GM18511 (cell line): Measurements from ENCODE around the gene DCTN3.
"Not testable (repeated sequence)": the region's sequence is repeated elsewhere in the genome, so short reads cannot be mapped to it uniquely, and the experiment has no call there.

Experiments used
- ATAC-seq: cut with Tn5 transposase; IDR thresholded peaks from one replicate; pipeline ENCODE4 v1.9.1; 2021; ENCODE audit warnings: mild to moderate bottlenecking, moderate library complexity; ENCODE audit not compliant: unreplicated experiment

Gene DCTN3

DNA sequence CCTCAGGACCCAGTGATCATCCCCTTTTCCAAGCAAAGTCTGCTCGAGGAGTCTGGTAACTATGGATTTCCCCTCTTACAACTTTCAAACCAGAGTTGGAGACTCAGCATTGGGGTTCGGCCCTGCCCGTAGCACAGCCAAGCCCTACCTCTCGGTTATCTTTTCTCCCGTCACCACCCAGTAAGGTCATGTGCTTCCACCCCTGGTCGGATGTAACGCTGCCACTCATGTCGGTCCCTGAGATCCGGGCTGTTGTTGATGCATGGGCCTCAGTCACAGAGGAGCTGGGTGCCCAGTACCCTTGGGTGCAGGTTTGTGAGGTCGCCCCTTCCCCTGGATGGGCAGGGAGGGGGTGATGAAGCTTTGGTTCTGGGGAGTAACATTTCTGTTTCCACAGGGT lies 27.4 kb upstream of the DCTN3 start:
- ATAC-seq: no peak

GRCh38 chr9:34647084-34647403 lies 26.7 kb upstream of the DCTN3 start:
- no peak for ATAC-seq

DNA sequence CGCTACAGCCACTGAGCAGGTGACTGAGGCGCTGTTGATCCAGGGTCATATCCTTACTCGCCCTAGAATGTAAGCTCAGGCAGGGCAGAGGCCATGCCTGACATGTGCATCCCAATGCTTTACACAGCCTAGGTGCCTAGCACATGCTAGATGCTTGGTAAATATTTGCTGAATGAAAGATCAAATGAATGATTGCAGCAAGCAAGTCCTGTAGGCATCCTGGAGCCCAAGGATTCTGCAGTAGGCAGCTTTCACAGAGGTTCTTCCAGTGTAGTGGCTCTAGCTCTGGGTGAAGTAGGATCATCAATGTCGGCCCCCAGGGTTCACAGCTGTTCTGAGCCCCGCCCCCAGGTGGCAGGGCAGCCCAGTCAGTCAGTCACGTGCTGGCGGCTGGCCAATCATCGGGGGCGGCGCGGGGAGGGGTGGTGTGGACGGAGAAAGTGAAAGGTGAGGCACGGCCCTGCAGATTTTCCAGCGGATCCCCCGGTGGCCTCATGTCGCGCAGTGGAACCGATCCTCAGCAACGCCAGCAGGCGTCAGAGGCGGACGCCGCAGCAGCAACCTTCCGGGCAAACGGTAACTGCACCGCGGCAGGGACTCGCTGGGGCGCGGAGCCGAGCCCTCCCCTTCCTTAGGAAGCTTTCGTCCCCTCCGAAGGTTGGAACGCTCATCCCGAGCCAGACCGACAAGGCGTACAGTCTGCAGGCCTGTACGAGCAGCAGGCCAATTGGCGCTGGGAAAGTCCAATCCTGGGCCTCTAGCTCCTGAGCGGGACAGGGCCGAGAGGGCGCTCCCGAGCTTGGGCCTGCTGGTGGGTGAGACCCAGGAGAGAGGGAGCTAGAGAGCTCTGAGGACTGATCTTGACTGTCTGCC lies 26.2 kb upstream of the DCTN3 start, which contains the start of gene GALT:
GALT (plus strand) TSS at position 465 of the 873 bp plus-strand sequence; CDS start at position 495, 30 bp downstream.
- peak; percentile 87 for ATAC-seq

- ATAC-seq: no peak
Measured at GRCh38 chr9:34644766-34645314, 24.5 kb upstream of the DCTN3 start.

DNA sequence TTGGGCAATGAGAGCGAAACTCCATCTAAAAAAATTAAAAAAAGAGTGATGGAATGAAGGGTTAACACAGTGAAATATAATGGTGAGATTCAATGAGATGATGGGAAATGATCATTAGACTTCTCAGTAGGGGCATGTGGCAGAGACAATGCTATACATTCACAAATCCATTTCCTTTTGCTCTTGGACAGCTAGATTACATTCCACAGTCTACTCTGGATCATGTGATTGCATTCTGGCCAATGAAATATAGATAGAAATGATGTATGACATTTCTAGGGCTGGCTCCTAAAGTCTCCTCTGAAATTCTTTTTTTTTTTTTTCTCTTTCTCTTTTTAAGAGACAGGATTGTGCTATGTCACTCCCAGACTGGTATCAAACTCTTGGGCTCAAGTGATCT lies 22.4 kb upstream of the DCTN3 start:
- ATAC-seq: no peak

GRCh38 chr9:34639322-34639721 lies 19.0 kb upstream of the DCTN3 start:
- ATAC-seq: not testable (repeated sequence)

DNA sequence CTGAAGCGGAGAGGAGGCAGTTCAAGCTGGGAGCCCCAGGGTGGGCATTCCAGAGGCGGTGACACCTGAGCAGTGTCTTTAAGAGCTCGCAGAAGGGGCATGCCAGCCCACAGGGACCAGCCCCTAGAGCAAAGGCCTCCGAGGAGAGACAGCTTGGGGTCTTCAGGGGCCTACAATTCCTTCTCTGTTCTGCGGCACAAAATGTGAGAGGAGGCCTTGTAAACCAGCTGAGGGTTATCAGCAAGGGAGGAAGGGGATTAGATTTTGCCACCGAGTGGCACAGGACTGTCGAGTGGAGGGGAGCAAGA lies 17.8 kb upstream of the DCTN3 start:
- no peak for ATAC-seq

DNA sequence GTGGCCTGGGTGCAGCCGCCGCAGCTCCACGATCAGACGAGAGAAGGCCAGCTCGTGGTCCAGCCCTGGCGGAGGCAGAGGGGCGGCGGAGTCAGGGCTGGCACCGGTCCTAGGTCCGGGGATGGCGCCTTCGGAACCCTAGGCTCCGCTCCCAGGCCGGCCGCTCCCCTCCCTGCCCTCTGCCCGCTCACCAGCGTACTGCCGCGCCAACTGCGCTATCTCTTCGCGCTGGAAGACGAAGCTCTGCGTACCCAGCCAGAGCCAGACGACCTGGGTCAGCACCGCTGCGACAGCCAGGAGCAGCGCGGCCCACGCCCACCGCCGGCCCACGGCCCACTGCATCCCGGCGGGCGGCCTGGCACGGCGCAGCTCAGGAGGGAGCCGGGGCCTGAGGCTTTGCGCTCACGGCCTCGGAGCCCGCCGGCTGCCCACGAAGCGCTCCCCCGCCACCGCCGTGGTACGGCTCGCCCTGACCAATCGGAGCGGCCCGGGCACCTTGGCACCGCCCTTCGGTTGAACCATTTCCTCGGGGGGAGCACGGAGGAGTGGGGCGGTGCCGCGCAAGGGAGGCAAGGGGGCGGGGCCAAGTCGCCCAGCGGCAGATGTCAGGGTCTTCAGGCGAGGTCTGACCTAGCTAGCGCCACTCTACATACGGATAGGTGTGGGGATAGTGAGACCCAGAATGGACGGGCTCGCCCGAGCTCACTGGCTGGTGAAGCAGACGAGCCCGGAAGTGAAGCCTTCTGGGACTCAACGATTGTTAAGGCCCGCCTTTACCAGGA lies 17.3 kb upstream of the DCTN3 start, which contains the start of gene SIGMAR1:
SIGMAR1 (minus strand) TSS at position 432 of the 782 bp plus-strand sequence; CDS start at position 342, 90 bp downstream.
- ATAC-seq: peak; percentile 86

DNA sequence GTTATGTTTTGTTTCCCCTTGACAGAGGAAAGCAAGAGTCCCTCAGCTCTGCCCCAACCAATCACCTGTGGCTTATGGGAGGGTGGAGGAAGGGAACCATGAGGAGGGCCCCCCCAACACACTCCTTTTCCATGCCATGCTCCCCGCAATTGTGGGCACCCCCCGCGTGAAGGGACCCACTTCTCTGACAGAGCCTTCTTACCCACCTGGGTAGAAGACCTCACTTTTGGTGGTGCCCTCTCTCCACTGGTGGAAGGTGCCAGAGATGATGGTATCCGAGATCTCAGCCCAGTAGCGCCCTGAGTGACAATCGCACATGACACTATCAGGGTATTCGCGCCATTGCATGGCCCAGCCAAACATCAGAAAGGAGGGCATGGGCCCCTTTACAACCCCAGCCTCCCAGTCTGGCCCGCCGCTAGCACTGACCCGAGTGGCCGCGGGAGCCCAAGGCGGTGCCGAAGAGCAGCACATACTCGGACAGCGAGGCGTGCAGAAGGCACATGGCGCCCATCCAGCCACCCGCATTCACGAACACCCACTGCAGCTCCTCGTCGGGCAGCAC lies 16.6 kb upstream of the DCTN3 start:
- ATAC-seq: peak; percentile 27

DNA sequence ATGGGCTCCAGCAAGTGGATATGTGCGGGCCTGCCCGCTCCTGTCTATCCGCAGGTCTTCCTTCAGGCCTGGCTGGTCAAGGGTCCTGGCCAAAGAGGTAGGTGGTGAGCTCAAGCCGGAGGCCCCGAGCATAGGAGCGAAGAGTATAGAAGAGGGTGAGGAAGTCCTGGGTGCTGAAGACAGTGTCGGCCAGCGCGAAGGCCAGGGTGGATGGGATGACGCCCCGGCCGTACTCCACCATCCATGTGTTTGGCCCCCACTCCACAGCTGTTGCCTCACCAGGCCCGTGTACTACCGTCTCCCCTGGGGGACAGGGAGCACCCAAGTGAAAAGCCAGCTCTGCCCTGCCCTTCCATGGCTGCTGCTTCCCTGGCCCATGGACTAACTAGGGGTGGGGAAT lies 15.3 kb upstream of the DCTN3 start:
- no peak for ATAC-seq

GRCh38 chr9:34634551-34635248 lies 14.4 kb upstream of the DCTN3 start:
- no peak for ATAC-seq

DNA sequence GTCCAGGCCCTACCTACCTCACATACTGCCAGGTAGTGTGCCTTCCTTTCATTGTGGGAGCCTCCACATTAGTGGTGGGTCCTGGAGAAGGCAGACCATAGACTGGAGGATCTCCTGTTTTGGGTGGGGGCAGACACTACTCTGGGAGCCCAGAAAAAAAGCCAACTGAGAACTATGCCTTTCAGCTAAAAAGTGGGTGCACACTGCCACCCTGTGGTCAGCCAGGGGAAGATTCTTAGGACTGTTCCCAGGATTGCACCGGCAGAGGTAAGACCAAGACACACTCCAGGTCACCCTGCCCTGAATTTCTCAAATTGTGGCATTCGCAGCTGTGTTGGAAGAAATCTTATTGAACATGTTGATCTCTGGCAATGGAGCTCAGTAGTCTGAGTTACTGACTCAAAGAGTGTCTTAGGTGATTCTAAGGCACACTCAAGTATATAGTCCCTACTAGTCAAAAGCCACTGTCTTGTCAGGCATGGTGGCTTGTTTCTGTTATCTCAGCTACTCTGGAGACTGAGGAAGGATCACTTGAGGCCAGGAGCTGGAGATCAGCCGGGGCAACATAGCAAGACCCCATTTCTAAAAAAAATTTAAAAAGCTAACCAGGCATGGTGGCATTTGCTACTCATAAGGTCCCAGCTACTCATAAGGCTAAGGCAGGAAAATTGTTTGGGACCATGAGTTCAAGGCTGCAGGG lies 13.7 kb upstream of the DCTN3 start:
- ATAC-seq: no peak

GRCh38 chr9:34633166-34633565 lies 12.9 kb upstream of the DCTN3 start:
- no peak for ATAC-seq

DNA sequence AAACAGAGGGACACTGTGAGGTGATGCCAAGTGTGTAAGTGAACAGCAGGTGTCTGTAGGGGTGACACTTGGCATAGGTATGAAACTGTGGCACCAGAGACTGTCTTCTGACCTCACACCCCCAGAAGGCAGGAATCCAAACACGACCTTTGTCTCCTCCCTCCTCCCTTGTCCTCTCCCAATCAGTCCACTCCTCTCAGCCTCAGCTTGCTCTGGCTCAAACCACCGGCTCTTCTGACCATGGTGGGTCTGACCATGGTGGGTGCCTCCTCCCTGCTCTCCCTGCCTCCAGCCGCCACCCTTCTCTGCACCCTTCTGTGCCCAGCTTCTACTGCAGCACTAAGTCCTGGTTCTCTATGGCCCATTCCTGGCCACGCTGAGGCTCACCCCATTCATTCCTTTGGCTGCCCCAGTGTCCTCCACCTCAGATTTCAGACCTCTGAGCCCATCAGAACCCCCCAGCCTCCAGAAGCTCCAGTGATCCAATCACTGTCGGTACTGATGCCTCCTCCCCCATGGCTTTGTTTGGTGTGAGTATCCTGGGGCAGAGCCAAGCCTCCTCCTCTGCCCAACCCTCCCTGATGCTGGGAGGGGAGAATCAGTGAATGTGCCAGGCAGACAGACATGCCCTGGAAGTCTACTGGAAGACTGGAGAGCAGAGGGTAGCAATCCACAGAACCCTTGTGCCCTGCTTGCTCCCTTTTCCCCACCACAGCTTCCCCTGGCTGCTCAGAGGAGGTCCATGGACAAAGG lies 10.3 kb upstream of the DCTN3 start:
- ATAC-seq: no peak

- no peak for ATAC-seq
Measured at GRCh38 chr9:34629491-34629808, 9.2 kb upstream of the DCTN3 start.

GRCh38 chr9:34628656-34629490 lies 8.6 kb upstream of the DCTN3 start, which contains the start of gene ARID3C:
Gene ARID3C, minus strand, starts transcription at chr9:34629066. Its CDS starts 1,052 bp downstream, at chr9:34628014.
- ATAC-seq: peak; percentile 58

- peak; percentile 14 for ATAC-seq
Measured at GRCh38 chr9:34627716-34628655, 7.7 kb upstream of the DCTN3 start.

GRCh38 chr9:34625186-34625486 lies 4.8 kb upstream of the DCTN3 start:
- ATAC-seq: no peak
